C4-2B (cell line): ENCODE results near the gene NPPA.

Experiments
- CTCF ChIP-seq: fragments of 450-650 bp; conservative IDR thresholded peaks from 2 replicates; pipeline ENCODE4 v1.5.1; 2017; ENCODE audit warnings: mild to moderate bottlenecking
- ZFX ChIP-seq: fragments of 450-650 bp; IDR thresholded peaks from 2 replicates; pipeline ENCODE4 v1.6.1; 2017

GRCh38 chr1:11797525-11798216, 49.9 kb downstream of the NPPA start:
- no peak for TF ChIP-seq CTCF
- TF ChIP-seq ZFX: no peak
